Sigmoid colon (tissue), 7 donors: ENCODE results near the gene CYB5R3. TPM values are rescaled to one million over a fixed set of nuclear protein-coding genes. Genes with fewer than 3 reads are reported as not detected.

ENCODE experiments used
- DNase-seq: peaks from one replicate; pipeline ENCODE4 v3.0.0-alpha.2; 2019
- H3K27ac ChIP-seq, 4 donors: fragments of 200-600 bp; sonication (generic); one replicate each; pipeline ENCODE4 v1.5.1; 2016 to 2019; ENCODE audit warnings: mild to moderate bottlenecking in 1 of 4
- H3K27me3 ChIP-seq, 3 donors: fragments of 200-600 bp; sonication (generic); one replicate each; pipeline ENCODE4 v1.5.1; 2019; ENCODE audit warnings: mild to moderate bottlenecking in 1 of 3
- H3K36me3 ChIP-seq, 4 donors: fragments of 200-600 bp; sonication (generic); one replicate each; pipeline ENCODE4 v1.5.1; 2016 to 2019
- H3K4me1 ChIP-seq, 4 donors: fragments of 200-600 bp; sonication (generic); one replicate each; pipeline ENCODE4 v1.5.1; 2017 to 2019
- H3K4me3 ChIP-seq, 4 donors: fragments of 200-600 bp; sonication (generic); one replicate each; pipeline ENCODE4 v1.5.1; 2017 to 2019; ENCODE audit warnings: mild to moderate bottlenecking in 2 of 4, moderate library complexity in 1 of 4
- H3K9me3 ChIP-seq, 4 donors: fragments of 200-600 bp in 3 of 4; sonication (generic) in 3 of 4; one replicate each; pipeline versions ENCODE4 v1.5.1 to v1.6.1; 2013 to 2019
- CTCF ChIP-seq, 4 experiments: fragments of 450-650 bp in 3 of 4; fragments of 200-600 bp in 1 of 4; IDR thresholded peaks; one replicate each; pipeline ENCODE4 v1.5.1; 2016 to 2019; ENCODE audit warnings: antibody characterized with exemption in 4 of 4, mild to moderate bottlenecking in 3 of 4, moderate library complexity in 2 of 4
- EP300 ChIP-seq, 4 donors: sonication (generic); formaldehyde crosslinking; IDR thresholded peaks; one replicate each; pipeline ENCODE4 v1.6.1; 2017; ENCODE audit warnings: antibody characterized with exemption in 4 of 4
- POLR2A ChIP-seq, 2 donors: fragments of 450-650 bp; IDR thresholded peaks; one replicate each; pipeline ENCODE4 v1.6.1; 2016; ENCODE audit warnings: antibody characterized with exemption in 2 of 2, mild to moderate bottlenecking in 2 of 2, moderate library complexity in 2 of 2
- POLR2AphosphoS5 ChIP-seq, 4 donors: sonication (generic); formaldehyde crosslinking; IDR thresholded peaks; one replicate each; pipeline ENCODE4 v1.6.1; 2017; ENCODE audit warnings: antibody characterized with exemption in 4 of 4
- WGBS, 2 donors: extraction: QIAGEN DNeasy Blood & Tissue Kit; methylation state at CpG; one replicate each; pipeline ENCODE4 v1.1.7; 2013; 5-methylcytosine and 5-hydroxymethylcytosine counted together
- intact Hi-C: fragments of 100-400 bp; cut with DNase I; formaldehyde crosslinking; loops from one replicate; pipeline ENCODE4 v1.15.1; 2023
- polyA plus RNA-seq, 3 donors: library from polyadenylated mRNA; stranded (reverse); fragments of 200-250 nt; gene quantifications; one replicate each; pipeline ENCODE4 v1.2.3, GENCODE V29; 2013
- total RNA-seq, 4 donors: library from RNA; depleted of rRNA; stranded (reverse); fragments of >200 nt; gene quantifications; one replicate each; pipeline ENCODE4 v1.1.0, GENCODE V29; 2016
- donor health status: healthy with polysubstance abuse.
- donor health status: Bipolar disorder and iron deficiency.
- donor health status: healthy.

CYB5R3 gene
- total and polyA plus RNA-seq, 7 donors = 44.9 to 158 (median 78.7) TPM

GRCh38 chr22:42693763-42694683, 44.8 kb upstream of the CYB5R3 start:
- no peak for DNase-seq
- Histone ChIP-seq H3K4me1 (peaks cover 0 to 56% (median 54%) of the 10 kb centered on the region in 4 donors), H3K4me3 (no peak overlapping the region), H3K36me3 (peaks cover 0 to 32% (median 3%) of the 10 kb centered on the region in 4 donors), H3K9me3 (no peaks in the 10 kb centered on the region), H3K27ac (peak overlapping the region; percentile 85 to 97 (median 92)), H3K27me3 (no peaks in the 10 kb centered on the region)
- TF ChIP-seq POLR2AphosphoS5 (IDR thresholded peaks at IDR 0.05) (no peak), EP300 (IDR thresholded peaks at IDR 0.05) (no peak), CTCF (IDR thresholded peaks at IDR 0.05) (no peak), POLR2A (IDR thresholded peaks at IDR 0.05) (no peak)
- 94% methylated on average over 25 of the region's 25 CpGs for WGBS, 2 donors
- intact Hi-C loops = no loop called here

- intact Hi-C loops = no loop called here
- DNase-seq = no peak
- Histone ChIP-seq H3K4me3 (no peak overlapping the region), H3K9me3 (no peaks in the 10 kb centered on the region), H3K27me3 (no peaks in the 10 kb centered on the region), H3K27ac (peak overlapping the region; percentile 59 to 97 (median 94)), H3K4me1 (peaks cover 0 to 55% (median 53%) of the 10 kb centered on the region in 4 donors), H3K36me3 (peaks cover 0 to 32% (median 3%) of the 10 kb centered on the region in 4 donors)
- WGBS, 2 donors = 92 to 93% methylated on average over 51 of the region's 51 CpGs
- TF ChIP-seq EP300 (IDR thresholded peaks at IDR 0.05) (no peak), CTCF (IDR thresholded peaks at IDR 0.05) (no peak), POLR2A (IDR thresholded peaks at IDR 0.05) (no peak), POLR2AphosphoS5 (IDR thresholded peaks at IDR 0.05) (no peak)
Observed at GRCh38 chr22:42693055-42693762, 44.0 kb upstream of the CYB5R3 start.

- Histone ChIP-seq H3K27me3 (no peaks in the 10 kb centered on the region), H3K27ac (peak overlapping the region; percentile 59 to 97 (median 94)), H3K36me3 (peaks cover 0 to 32% (median 3%) of the 10 kb centered on the region in 4 donors), H3K4me1 (peaks cover 0 to 55% (median 54%) of the 10 kb centered on the region in 4 donors), H3K4me3 (no peak overlapping the region), H3K9me3 (no peaks in the 10 kb centered on the region)
- no peak for TF ChIP-seq CTCF (IDR thresholded peaks at IDR 0.05)
- 84 to 87% methylated on average over 32 of the region's 32 CpGs for WGBS, 2 donors
- no peak for DNase-seq
- intact Hi-C loops = no loop called here
Observed at GRCh38 chr22:42692239-42693054, 43.3 kb upstream of the CYB5R3 start.

- TF ChIP-seq EP300 (IDR thresholded peaks at IDR 0.05) (no peak), CTCF (IDR thresholded peaks at IDR 0.05) (no peak), POLR2A (IDR thresholded peaks at IDR 0.05) (no peak), POLR2AphosphoS5 (IDR thresholded peaks at IDR 0.05) (no peak)
- H3K36me3 ChIP-seq = peaks cover 0 to 32% (median 3%) of the 10 kb centered on the region in 4 donors
- H3K4me1 ChIP-seq = peaks cover 0 to 57% (median 54%) of the 10 kb centered on the region in 4 donors
- no peaks in the 10 kb centered on the region for H3K9me3 ChIP-seq
- no peaks in the 10 kb centered on the region for H3K27me3 ChIP-seq
- DNase-seq = no peak
- intact Hi-C loops = no loop called here
- peak overlapping the region; percentile 59 to 97 (median 94) for H3K27ac ChIP-seq
- 89 to 90% methylated on average over 10 of the region's 10 CpGs for WGBS, 2 donors
- H3K4me3 ChIP-seq = no peak overlapping the region
Observed at GRCh38 chr22:42691440-42691839, 42.2 kb upstream of the CYB5R3 start.
